Calu3 (cell line): Measurements from ENCODE around the gene ARL6IP5. TPM values are rescaled to one million over a fixed set of nuclear protein-coding genes. Genes with fewer than 3 reads are reported as not detected.

Experiments used
- BruUV-seq: library from RNA; stranded (reverse); fragments of 400-500 nt; replicated peaks from 2 replicates; lab custom pipeline; 2021; lab: Mats Ljungman, UMichigan
- CTCF ChIA-PET: fragments of 300-600 bp; sonication (Branson Sonifier 250); formaldehyde crosslinking; loops from one replicate; lab custom pipeline; 2022; ENCODE audit warnings: antibody characterized with exemption; lab: Charles Lee
- DNase-seq: peaks from one replicate; pipeline ENCODE4 v3.0.0; 2022
- H3K27ac Mint-ChIP-seq: one replicate; pipeline ENCODE4 v1.8.0; 2022; ENCODE audit warnings: mixed read lengths; ENCODE audit not compliant: unreplicated experiment
- H3K27me3 Mint-ChIP-seq: one replicate; pipeline ENCODE4 v1.8.0; 2022; ENCODE audit warnings: mixed read lengths; ENCODE audit not compliant: unreplicated experiment
- H3K36me3 Mint-ChIP-seq: one replicate; pipeline ENCODE4 v1.8.0; 2022; ENCODE audit warnings: mild to moderate bottlenecking, moderate library complexity, mixed read lengths; ENCODE audit not compliant: insufficient read depth, unreplicated experiment
- H3K4me1 Mint-ChIP-seq: one replicate; pipeline ENCODE4 v1.8.0; 2022; ENCODE audit warnings: mild to moderate bottlenecking, low read depth, mixed read lengths; ENCODE audit not compliant: unreplicated experiment
- H3K4me3 Mint-ChIP-seq: one replicate; pipeline ENCODE4 v1.8.0; 2022; ENCODE audit warnings: mild to moderate bottlenecking, low read depth, moderate library complexity, mixed read lengths; ENCODE audit not compliant: unreplicated experiment
- H3K9me3 Mint-ChIP-seq: one replicate; pipeline ENCODE4 v1.8.0; 2022; ENCODE audit warnings: low read depth, mixed read lengths; ENCODE audit not compliant: unreplicated experiment
- intact Hi-C: fragments of 100-400 bp; cut with micrococcal nuclease; formaldehyde crosslinking; loops from one replicate; pipeline ENCODE4 v1.10.0; 2022; ENCODE audit not compliant: unreplicated experiment
- total RNA-seq: library from RNA; stranded (reverse); gene quantifications from 2 replicates; pipeline ENCODE4 v1.2.3, GENCODE V29; 2022
- TF ChIP-seq, protein P1 (sequence below): fragments of 200-600 bp; IDR thresholded peaks from one replicate; pipeline ENCODE4 v1.8.0; 2022; ENCODE audit warnings: antibody characterized with exemption; ENCODE audit not compliant: unreplicated experiment

ARL6IP5 gene
- total RNA-seq, 1 experiment from 2014 or later = 76.9 TPM

DNA sequence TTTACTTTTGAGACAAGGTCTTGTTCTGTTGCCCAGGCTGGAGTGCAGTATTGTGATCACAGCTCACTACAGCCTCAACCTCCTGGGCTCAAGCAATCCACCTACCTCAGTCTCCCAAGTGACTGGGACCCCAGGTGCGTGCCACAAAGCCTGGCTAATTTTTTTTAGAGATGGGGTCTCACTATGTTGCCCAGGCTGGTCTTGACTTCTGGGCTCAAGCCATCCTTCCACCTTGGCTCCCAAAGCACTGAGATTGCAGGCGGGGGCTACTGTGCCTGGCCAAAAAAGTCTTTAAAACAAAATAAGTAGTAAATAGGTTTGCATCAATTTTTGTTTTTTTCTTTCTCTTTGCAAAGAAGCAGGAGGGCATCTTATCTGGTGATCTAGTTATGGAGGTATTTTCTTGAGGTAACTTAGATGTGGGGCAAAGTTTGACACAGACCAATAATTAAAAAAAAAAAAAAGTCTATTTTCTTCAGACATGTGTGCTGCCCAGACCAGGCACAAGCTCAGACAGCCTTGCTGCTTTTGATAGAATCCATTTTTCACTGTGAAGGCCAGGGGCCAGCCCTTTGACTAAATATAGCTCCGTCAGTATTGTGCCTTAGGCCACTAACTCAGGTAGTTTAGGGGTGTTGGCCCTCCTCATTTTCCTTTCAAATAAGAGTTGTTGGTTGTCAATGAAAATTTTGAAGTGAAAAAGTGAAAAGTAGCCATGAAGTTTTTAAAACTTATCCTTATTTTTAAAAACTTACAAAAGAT, 2.5 kb downstream of the ARL6IP5 start:
- Mint-ChIP-seq H3K36me3 (peaks cover 44% of the 10 kb centered on the region), H3K4me3 (no peak overlapping the region), H3K27ac (no peak overlapping the region), H3K9me3 (no peaks in the 10 kb centered on the region), H3K4me1 (peaks cover 60% of the 10 kb centered on the region), H3K27me3 (no peaks in the 10 kb centered on the region)
- DNase-seq = no peak
- intact Hi-C loops = loop anchor here (2.0 kb wide), 1 partner anchor 30 kb away; no protein-coding TSS in a partner anchor
- CTCF ChIA-PET = interaction anchor here (0.6 to 0.7 kb wide), 2 partner anchors 335 to 411 kb away, joined by 3 to 4 read pairs; no protein-coding TSS in a partner anchor
- BruUV-seq = no TSS peak
- TF ChIP-seq, protein P1, sequence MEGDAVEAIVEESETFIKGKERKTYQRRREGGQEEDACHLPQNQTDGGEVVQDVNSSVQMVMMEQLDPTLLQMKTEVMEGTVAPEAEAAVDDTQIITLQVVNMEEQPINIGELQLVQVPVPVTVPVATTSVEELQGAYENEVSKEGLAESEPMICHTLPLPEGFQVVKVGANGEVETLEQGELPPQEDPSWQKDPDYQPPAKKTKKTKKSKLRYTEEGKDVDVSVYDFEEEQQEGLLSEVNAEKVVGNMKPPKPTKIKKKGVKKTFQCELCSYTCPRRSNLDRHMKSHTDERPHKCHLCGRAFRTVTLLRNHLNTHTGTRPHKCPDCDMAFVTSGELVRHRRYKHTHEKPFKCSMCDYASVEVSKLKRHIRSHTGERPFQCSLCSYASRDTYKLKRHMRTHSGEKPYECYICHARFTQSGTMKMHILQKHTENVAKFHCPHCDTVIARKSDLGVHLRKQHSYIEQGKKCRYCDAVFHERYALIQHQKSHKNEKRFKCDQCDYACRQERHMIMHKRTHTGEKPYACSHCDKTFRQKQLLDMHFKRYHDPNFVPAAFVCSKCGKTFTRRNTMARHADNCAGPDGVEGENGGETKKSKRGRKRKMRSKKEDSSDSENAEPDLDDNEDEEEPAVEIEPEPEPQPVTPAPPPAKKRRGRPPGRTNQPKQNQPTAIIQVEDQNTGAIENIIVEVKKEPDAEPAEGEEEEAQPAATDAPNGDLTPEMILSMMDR = no peak

DNA sequence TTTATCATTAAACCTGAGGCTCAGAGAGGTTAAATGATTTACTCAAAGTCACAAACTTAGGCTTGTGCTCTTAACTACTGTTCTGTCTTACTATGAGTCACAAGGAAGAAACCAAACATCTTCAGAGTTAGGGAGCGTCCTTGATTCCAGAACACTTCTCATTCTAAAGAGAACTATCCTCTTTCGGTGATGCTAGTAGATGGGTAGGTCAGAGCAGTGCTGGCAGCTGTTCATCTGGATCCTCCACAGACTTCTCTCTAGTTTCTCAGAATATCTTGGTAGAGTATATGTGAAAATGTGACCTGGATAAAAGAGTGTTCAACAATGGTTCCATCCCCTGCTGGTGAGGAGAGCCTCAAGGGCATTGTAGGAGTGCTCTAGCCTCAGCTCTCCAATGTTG, 3.3 kb downstream of the ARL6IP5 start:
- Mint-ChIP-seq H3K36me3 (peaks cover 39% of the 10 kb centered on the region), H3K27ac (peak overlapping the region; percentile 56), H3K4me1 (peaks cover 57% of the 10 kb centered on the region), H3K4me3 (peak overlapping the region; percentile 29), H3K9me3 (no peaks in the 10 kb centered on the region), H3K27me3 (no peaks in the 10 kb centered on the region)
- TF ChIP-seq, protein P1 = no peak
- no TSS peak for BruUV-seq
- DNase-seq = no peak
- CTCF ChIA-PET = interaction anchor here (0.5 kb wide), 1 partner anchor 8 kb away, joined by 8 read pairs; no protein-coding TSS in a partner anchor
- intact Hi-C loops = no loop called here

DNA sequence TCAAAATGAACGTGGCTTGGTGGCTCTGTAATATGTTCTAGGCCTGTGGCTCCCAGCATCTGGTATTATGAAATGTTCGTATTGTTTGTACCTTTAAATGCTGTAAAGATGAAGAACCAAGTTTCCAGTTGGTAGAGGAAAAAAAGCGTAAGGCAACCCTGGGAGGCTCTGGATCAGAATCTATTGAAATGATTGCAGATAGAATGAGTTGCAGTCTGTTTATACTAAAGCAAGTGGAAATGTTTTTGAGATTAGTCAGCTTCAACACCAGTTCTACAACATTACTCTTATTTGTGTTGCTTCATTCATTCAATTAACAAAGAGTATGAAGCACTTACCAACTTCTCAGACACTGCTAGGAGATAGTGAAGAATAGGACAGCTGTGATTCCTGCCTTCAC, 5.3 kb downstream of the ARL6IP5 start:
- H3K4me1 Mint-ChIP-seq = peaks cover 46% of the 10 kb centered on the region
- TF ChIP-seq, protein P1 = no peak
- H3K27me3 Mint-ChIP-seq = no peaks in the 10 kb centered on the region
- H3K4me3 Mint-ChIP-seq = peak overlapping the region; percentile 12
- no peak overlapping the region for H3K27ac Mint-ChIP-seq
- peaks cover 38% of the 10 kb centered on the region for H3K36me3 Mint-ChIP-seq
- no TSS peak for BruUV-seq
- intact Hi-C loops = no loop called here
- CTCF ChIA-PET = interaction anchor here (0.7 to 1.0 kb wide), 2 partner anchors 8 to 38 kb away, joined by 3 read pairs; partner anchors contain the start of gene TMF1
- no peaks in the 10 kb centered on the region for H3K9me3 Mint-ChIP-seq
- DNase-seq = peak; percentile 13

DNA sequence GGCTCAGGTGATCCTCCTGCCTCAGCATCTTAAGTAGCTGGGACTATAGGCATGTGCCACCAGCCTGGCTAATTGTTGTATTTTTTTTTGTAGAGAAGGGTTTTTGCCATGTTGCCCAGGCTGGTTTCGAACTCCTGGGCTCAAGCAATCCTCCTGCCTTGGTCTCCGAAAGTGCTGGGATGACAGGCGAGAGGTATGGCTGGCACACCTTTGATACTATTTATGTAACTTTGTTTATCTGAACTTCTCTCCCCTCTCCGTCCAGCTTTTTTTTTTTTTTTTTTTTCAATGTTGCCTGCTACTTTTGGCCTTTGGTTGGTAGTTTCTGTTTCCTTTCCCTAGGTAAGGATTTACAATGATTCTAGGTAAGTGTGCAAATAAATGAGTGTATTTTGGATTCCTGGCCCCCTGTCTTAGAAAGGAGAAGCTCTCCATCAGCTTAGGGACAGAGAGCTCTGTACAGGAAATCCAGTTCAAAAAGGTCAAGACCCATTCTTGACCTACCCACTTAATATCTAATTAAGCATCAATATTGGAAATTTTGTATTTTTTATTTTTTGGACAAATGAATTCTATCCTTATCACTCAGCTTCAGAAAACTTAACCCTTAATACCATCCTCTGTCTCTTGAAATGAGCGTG, 6.8 kb downstream of the ARL6IP5 start:
- TF ChIP-seq, protein P1 = no peak
- no peaks in the 10 kb centered on the region for H3K9me3 Mint-ChIP-seq
- peaks cover 29% of the 10 kb centered on the region for H3K36me3 Mint-ChIP-seq
- no peaks in the 10 kb centered on the region for H3K27me3 Mint-ChIP-seq
- H3K4me1 Mint-ChIP-seq = peaks cover 39% of the 10 kb centered on the region
- intact Hi-C loops = no loop called here
- no peak overlapping the region for H3K4me3 Mint-ChIP-seq
- DNase-seq = no peak
- CTCF ChIA-PET = interaction anchor here (0.6 to 0.8 kb wide), 3 partner anchors 15 to 1536 kb away, joined by 3 to 5 read pairs (median 3); no protein-coding TSS in a partner anchor
- no peak overlapping the region for H3K27ac Mint-ChIP-seq
- no TSS peak for BruUV-seq
